HL-60/S4 (cell line): ENCODE measurements around the gene PIGL.
"Not testable (repeated sequence)": the region's sequence is repeated elsewhere in the genome, so short reads cannot be mapped to it uniquely, and the experiment has no call there.

Experiments used
- in situ Hi-C: fragments of 300-500 bp; cut with MboI; formaldehyde crosslinking; loops from 2 replicates; pipeline ENCODE4 v1.14.3; 2022; ENCODE audit warnings: low sequenced_read_pairs

The PIGL gene

GRCh38 chr17:16217002-16217635, at the start of gene PIGL:
Gene PIGL, plus strand, starts transcription at chr17:16217210. Its CDS starts 17 bp downstream, at chr17:16217227.
- in situ Hi-C loops: no loop called here

GRCh38 chr17:16171613-16172012, 45.4 kb upstream of the PIGL start:
- in situ Hi-C loops: no loop called here

DNA sequence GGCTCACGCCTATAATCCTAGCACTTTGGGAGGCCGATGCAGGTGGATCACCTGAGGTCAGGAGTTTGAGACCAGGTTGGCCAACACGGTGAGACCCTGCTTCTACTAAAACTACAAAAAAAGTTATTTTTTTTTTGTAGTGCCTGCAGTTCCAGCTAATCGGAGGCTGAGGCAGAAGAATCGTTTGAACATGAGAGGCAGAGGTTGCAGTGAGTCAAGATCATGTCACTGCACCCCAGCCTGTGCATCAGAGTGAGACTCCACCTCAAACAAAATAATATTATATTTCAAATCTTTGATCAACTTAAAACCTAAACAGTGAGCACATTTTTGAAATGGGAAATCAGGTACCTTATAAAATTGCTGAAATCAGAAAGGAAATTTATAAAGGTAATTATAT, 38.2 kb upstream of the PIGL start:
- in situ Hi-C loops: no loop called here

DNA sequence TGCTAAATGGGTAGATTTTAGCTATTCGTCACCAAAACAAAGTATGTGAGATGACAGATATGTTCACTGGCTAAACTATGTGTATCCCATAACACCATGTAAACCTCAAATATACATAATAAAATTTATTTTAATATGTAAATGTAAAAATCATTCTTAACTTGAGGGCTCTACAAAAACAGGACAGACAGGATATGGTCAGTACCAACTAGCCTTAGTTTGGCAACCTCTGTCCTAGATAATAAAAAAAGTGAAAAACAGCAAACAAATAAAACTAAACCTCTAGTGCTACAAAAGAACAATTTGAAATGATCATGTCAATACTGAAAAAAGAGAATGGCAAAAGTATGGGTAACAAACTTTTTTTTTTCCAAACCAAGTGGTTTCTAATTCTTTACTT, 35.4 kb upstream of the PIGL start:
- in situ Hi-C loops: no loop called here

GRCh38 chr17:16187642-16188041, 29.4 kb upstream of the PIGL start:
- in situ Hi-C loops: no loop called here

DNA sequence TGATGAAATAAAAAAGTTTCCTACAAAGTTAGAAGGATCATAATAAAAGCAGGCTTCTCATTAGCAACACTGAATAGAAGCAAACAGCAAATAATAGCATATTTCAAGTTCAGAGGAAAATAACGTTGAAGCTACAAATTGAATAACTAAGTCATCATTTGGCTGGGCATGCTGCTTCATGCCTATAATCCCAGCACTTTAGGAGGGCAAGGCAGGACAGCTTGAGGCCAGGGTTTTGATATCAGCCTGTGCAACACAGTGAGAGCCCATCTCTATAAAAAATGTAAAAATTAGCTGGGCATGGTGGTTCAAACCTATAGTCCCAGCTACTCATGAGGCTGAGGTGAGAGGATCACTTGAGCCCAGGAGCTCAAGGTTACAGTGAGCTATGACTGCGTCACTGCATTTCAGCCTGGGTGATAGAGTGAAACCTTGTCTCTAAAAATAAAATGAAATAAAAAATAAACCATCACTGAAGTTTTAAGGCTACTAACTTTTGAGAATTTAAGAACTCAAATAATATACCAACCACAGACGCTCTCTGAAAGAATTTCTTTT, 27.1 kb upstream of the PIGL start:
- in situ Hi-C loops: no loop called here

- in situ Hi-C loops: no loop called here
Measured at GRCh38 chr17:16190703-16191360, 26.2 kb upstream of the PIGL start.

DNA sequence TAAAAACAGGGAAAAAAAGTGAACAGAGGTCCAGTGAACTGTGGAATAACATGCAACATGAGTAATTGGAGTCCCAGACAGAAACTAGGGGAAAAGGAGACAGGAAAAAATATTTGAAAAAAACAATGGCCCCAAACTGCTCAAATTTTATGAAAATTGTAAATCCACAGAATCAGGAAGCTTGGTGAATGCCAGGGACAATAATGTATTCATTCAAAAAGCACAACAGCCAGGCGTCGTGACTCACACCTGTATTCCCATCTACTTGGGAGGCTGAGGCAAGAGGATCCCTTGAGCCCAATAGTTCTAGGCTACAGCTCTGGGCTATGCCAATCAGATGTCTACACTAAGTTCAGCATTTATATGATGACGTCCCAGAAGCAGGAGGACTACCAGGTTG, 25.4 kb upstream of the PIGL start:
- in situ Hi-C loops: no loop called here

GRCh38 chr17:16194307-16194835, 22.6 kb upstream of the PIGL start:
- in situ Hi-C loops: not testable (repeated sequence)

- in situ Hi-C loops: no loop called here
Measured at GRCh38 chr17:16197276-16197675, 19.7 kb upstream of the PIGL start.

GRCh38 chr17:16199093-16199492, 17.9 kb upstream of the PIGL start:
- in situ Hi-C loops: no loop called here

DNA sequence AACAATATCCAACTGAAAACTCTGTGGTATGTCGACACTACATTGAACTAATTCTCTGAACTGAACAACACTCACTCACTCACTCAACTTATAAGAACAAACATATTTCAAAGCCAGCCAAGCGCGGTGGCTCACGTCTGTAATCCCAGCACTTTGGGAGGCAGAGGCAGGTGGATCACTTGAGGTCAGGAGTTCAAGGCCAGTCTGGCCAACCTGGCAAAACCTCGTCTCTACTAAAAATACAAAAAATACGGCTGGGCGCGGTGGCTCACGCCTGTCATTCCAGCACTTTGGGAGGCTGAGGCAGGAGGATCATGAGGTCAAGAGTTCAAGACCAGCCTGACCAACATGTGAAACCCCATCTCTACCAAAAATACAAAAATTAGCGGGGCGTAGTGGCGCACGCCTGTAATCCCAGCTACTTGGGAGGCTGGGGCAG, 15.3 kb upstream of the PIGL start:
- in situ Hi-C loops: not testable (repeated sequence)

- in situ Hi-C loops: not testable (repeated sequence)
Measured at GRCh38 chr17:16202554-16203500, 14.2 kb upstream of the PIGL start.

GRCh38 chr17:16204763-16205162, 12.2 kb upstream of the PIGL start:
- in situ Hi-C loops: not testable (repeated sequence)

GRCh38 chr17:16211590-16211989, 5.4 kb upstream of the PIGL start:
- in situ Hi-C loops: no loop called here

DNA sequence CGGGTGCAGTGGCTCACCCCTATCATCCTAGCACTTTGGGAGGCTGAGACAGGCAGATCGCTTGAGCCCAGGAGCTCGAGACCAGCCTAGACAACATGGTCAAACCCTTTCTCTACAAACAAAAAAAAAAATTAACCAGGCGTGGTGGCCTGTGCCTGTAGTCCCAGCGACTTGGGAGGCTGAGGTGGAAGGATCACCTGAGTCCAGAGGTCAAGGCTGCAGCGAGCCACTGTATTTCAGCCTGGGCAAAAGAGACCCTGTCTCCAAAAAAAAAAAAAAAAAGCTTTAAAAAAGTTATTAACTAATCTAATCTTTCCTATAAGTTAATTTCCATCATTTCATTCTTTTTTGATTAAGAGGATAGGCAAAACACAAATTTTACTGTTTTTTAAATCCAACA, 4.2 kb upstream of the PIGL start:
- in situ Hi-C loops: no loop called here

- in situ Hi-C loops: no loop called here
Measured at GRCh38 chr17:16214190-16215001, 2.6 kb upstream of the PIGL start.

GRCh38 chr17:16215002-16215272, 2.1 kb upstream of the PIGL start:
- in situ Hi-C loops: no loop called here

GRCh38 chr17:16215273-16215964, 1.6 kb upstream of the PIGL start, which contains the start of gene NCOR1:
Gene NCOR1, minus strand, starts transcription at chr17:16215534. Its CDS starts 20,965 bp downstream, at chr17:16194569.
- in situ Hi-C loops: no loop called here

GRCh38 chr17:16215965-16216316, 1.1 kb upstream of the PIGL start:
- in situ Hi-C loops: no loop called here
